Lung (tissue), 12 donors: Measurements from ENCODE around the gene RSRC2. TPM values are rescaled to one million over a fixed set of nuclear protein-coding genes. Genes with fewer than 3 reads are reported as not detected.
"Not testable (repeated sequence)": the region's sequence is repeated elsewhere in the genome, so short reads cannot be mapped to it uniquely, and the experiment has no call there.

Experiments used
- ATAC-seq: fragments of 200-7000 bp; cut with Tn5 transposase; one replicate; pipeline ENCODE4 v1.9.1; 2020; ENCODE audit warnings: moderate number of reproducible peaks; ENCODE audit not compliant: insufficient read depth, low FRiP score
- DNase-seq, 3 donors: peaks; one replicate each; pipeline ENCODE4 v3.0.0-alpha.2; 2013 to 2017
- H3K27ac ChIP-seq, 2 donors: one replicate each; pipeline ENCODE4 v1.5.1; 2013; ENCODE audit warnings: mild to moderate bottlenecking in 2 of 2, moderate library complexity in 2 of 2, control low read depth in 1 of 2, inconsistent platforms in 1 of 2, low read depth in 1 of 2, low read length in 1 of 2
- H3K27me3 ChIP-seq, 3 donors: one replicate each; pipeline ENCODE4 v1.5.1; 2013; ENCODE audit warnings: low read length in 2 of 3; ENCODE audit not compliant: control insufficient read depth in 3 of 3, insufficient read depth in 3 of 3
- H3K36me3 ChIP-seq, 4 donors: one replicate each; pipeline ENCODE4 v1.5.1; 2013; ENCODE audit warnings: low read length in 4 of 4, mild to moderate bottlenecking in 1 of 4, moderate library complexity in 1 of 4; ENCODE audit not compliant: control insufficient read depth in 4 of 4, insufficient read depth in 4 of 4
- H3K4me1 ChIP-seq, 5 donors: one replicate each; pipeline ENCODE4 v1.5.1; 2013; ENCODE audit warnings: low read length in 5 of 5, mild to moderate bottlenecking in 2 of 5, moderate library complexity in 1 of 5; ENCODE audit not compliant: control insufficient read depth in 5 of 5, insufficient read depth in 5 of 5
- H3K4me3 ChIP-seq: one replicate; pipeline ENCODE4 v1.5.1; 2013; ENCODE audit warnings: mild to moderate bottlenecking, control low read depth, moderate library complexity
- H3K9ac ChIP-seq, 2 donors: one replicate each; pipeline ENCODE4 v1.5.1; 2013; ENCODE audit warnings: low read length in 2 of 2, control low read depth in 1 of 2; ENCODE audit not compliant: insufficient read depth in 1 of 2
- H3K9me3 ChIP-seq, 4 donors: one replicate each; pipeline ENCODE4 v1.5.1; 2013; ENCODE audit warnings: low read length in 3 of 4, mild to moderate bottlenecking in 1 of 4, moderate library complexity in 1 of 4; ENCODE audit not compliant: control insufficient read depth in 4 of 4, insufficient read depth in 3 of 4
- CTCF ChIP-seq: IDR thresholded peaks from 2 replicates; pipeline ENCODE4 v1.5.1; 2012; ENCODE audit warnings: mild to moderate bottlenecking; ENCODE audit errors: control extremely low read depth, extremely low read depth
- WGBS, 2 donors: extraction: QIAGEN DNeasy Blood & Tissue Kit; methylation state at CpG; one replicate each; pipeline ENCODE4 v1.1.7; 2013; 5-methylcytosine and 5-hydroxymethylcytosine counted together
- polyA plus RNA-seq, 2 donors: library from polyadenylated mRNA; stranded (reverse); fragments of 200-250 nt; gene quantifications; one replicate each; pipeline ENCODE4 v1.2.1, GENCODE V29; 2013
- total RNA-seq, 2 donors: library from RNA; depleted of rRNA in 1 of 2; stranded (reverse); fragments of >200 nt in 1 of 2; gene quantifications; one replicate each; pipeline ENCODE4 v1.2.1, GENCODE V29; 2014 to 2021
- donor health status: control.
- donor health status: control.
- donor health status: Bipolar disorder and iron deficiency.
- donor health status: healthy.
- donor health status: DM: yes; HTN: yes; CAD: no.

RSRC2 gene
- total and polyA plus RNA-seq, 4 donors, result 43.3 to 115 (median 47.9) TPM

- WGBS, 2 donors, result 66 to 81% methylated on average over 4 of the region's 4 CpGs
- Histone ChIP-seq H3K4me3 (no peak overlapping the region), H3K27ac (no peak overlapping the region), H3K9ac (no peak overlapping the region), H3K36me3 (peaks cover 0 to 3% (median 0%) of the 10 kb centered on the region in 4 donors), H3K4me1 (no peaks in the 10 kb centered on the region), H3K27me3 (no peaks in the 10 kb centered on the region), H3K9me3 (no peaks in the 10 kb centered on the region)
- DNase-seq, result no peak
- ATAC-seq, result no peak
- TF ChIP-seq CTCF, result no peak
These were observed 58.8 kb downstream of the RSRC2 start for GRCh38 chr12:122467983-122468382.

- WGBS, 2 donors, result 68 to 71% methylated on average over 17 of the region's 17 CpGs
- H3K27ac ChIP-seq, result peak overlapping the region in 1 of 2 donors; percentile 51
- not testable (repeated sequence) for H3K27me3 ChIP-seq
These were observed 62.3 kb downstream of the RSRC2 start for GRCh38 chr12:122464317-122465042.

GRCh38 chr12:122460641-122461040 lies 66.1 kb downstream of the RSRC2 start:
- H3K9me3 ChIP-seq, result no peaks in the 10 kb centered on the region
- H3K27me3 ChIP-seq, result no peaks in the 10 kb centered on the region
- no peak for TF ChIP-seq CTCF
- H3K27ac ChIP-seq, result no peak overlapping the region
- ATAC-seq, result no peak
- no peaks in the 10 kb centered on the region for H3K36me3 ChIP-seq
- H3K9ac ChIP-seq, result no peak overlapping the region
- no peaks in the 10 kb centered on the region for H3K4me1 ChIP-seq
- DNase-seq, result no peak
- no peak overlapping the region for H3K4me3 ChIP-seq
- WGBS, 2 donors, result 83 to 89% methylated on average over 2 of the region's 2 CpGs

More at GRCh38 chr12:122464317-122465042, 62.3 kb downstream of the RSRC2 start:
- H3K4me1 ChIP-seq, H3K9ac ChIP-seq, H3K9me3 ChIP-seq, H3K36me3 ChIP-seq, H3K4me3 ChIP-seq: not testable (repeated sequence)
- DNase-seq (peak in 2 of 3 donors; percentile 3 to 20), ATAC-seq (peak; percentile 72)

- Histone ChIP-seq H3K27ac (no peak overlapping the region), H3K4me3 (no peak overlapping the region), H3K4me1 (no peaks in the 10 kb centered on the region), H3K9ac (no peak overlapping the region), H3K27me3 (no peaks in the 10 kb centered on the region), H3K36me3 (no peaks in the 10 kb centered on the region), H3K9me3 (no peaks in the 10 kb centered on the region)
- ATAC-seq (no peak), DNase-seq (no peak)
- TF ChIP-seq CTCF, result no peak
- WGBS, 2 donors, result 93 to 95% methylated on average over 7 of the region's 7 CpGs
These were observed 66.7 kb downstream of the RSRC2 start for GRCh38 chr12:122460061-122460460.
